Sigmoid colon (tissue), 7 donors: ENCODE data around the gene MICAL1. TPM values are rescaled to one million over a fixed set of nuclear protein-coding genes. Genes with fewer than 3 reads are reported as not detected.

Source experiments
- DNase-seq: peaks from one replicate; pipeline ENCODE4 v3.0.0-alpha.2; 2019
- H3K27ac ChIP-seq, 4 donors: fragments of 200-600 bp; sonication (generic); one replicate each; pipeline ENCODE4 v1.5.1; 2016 to 2019; ENCODE audit warnings: mild to moderate bottlenecking in 1 of 4
- H3K27me3 ChIP-seq, 3 donors: fragments of 200-600 bp; sonication (generic); one replicate each; pipeline ENCODE4 v1.5.1; 2019; ENCODE audit warnings: mild to moderate bottlenecking in 1 of 3
- H3K36me3 ChIP-seq, 4 donors: fragments of 200-600 bp; sonication (generic); one replicate each; pipeline ENCODE4 v1.5.1; 2016 to 2019
- H3K4me1 ChIP-seq, 4 donors: fragments of 200-600 bp; sonication (generic); one replicate each; pipeline ENCODE4 v1.5.1; 2017 to 2019
- H3K4me3 ChIP-seq, 4 donors: fragments of 200-600 bp; sonication (generic); one replicate each; pipeline ENCODE4 v1.5.1; 2017 to 2019; ENCODE audit warnings: mild to moderate bottlenecking in 2 of 4, moderate library complexity in 1 of 4
- H3K9me3 ChIP-seq, 4 donors: fragments of 200-600 bp in 3 of 4; sonication (generic) in 3 of 4; one replicate each; pipeline versions ENCODE4 v1.5.1 to v1.6.1; 2013 to 2019
- CTCF ChIP-seq, 4 experiments: fragments of 450-650 bp in 3 of 4; fragments of 200-600 bp in 1 of 4; IDR thresholded peaks; one replicate each; pipeline ENCODE4 v1.5.1; 2016 to 2019; ENCODE audit warnings: antibody characterized with exemption in 4 of 4, mild to moderate bottlenecking in 3 of 4, moderate library complexity in 2 of 4
- EP300 ChIP-seq, 4 donors: sonication (generic); formaldehyde crosslinking; IDR thresholded peaks; one replicate each; pipeline ENCODE4 v1.6.1; 2017; ENCODE audit warnings: antibody characterized with exemption in 4 of 4
- POLR2A ChIP-seq, 2 donors: fragments of 450-650 bp; IDR thresholded peaks; one replicate each; pipeline ENCODE4 v1.6.1; 2016; ENCODE audit warnings: antibody characterized with exemption in 2 of 2, mild to moderate bottlenecking in 2 of 2, moderate library complexity in 2 of 2
- POLR2AphosphoS5 ChIP-seq, 4 donors: sonication (generic); formaldehyde crosslinking; IDR thresholded peaks; one replicate each; pipeline ENCODE4 v1.6.1; 2017; ENCODE audit warnings: antibody characterized with exemption in 4 of 4
- WGBS, 2 donors: extraction: QIAGEN DNeasy Blood & Tissue Kit; methylation state at CpG; one replicate each; pipeline ENCODE4 v1.1.7; 2013; 5-methylcytosine and 5-hydroxymethylcytosine counted together
- intact Hi-C: fragments of 100-400 bp; cut with DNase I; formaldehyde crosslinking; loops from one replicate; pipeline ENCODE4 v1.15.1; 2023
- polyA plus RNA-seq, 3 donors: library from polyadenylated mRNA; stranded (reverse); fragments of 200-250 nt; gene quantifications; one replicate each; pipeline ENCODE4 v1.2.3, GENCODE V29; 2013
- total RNA-seq, 4 donors: library from RNA; depleted of rRNA; stranded (reverse); fragments of >200 nt; gene quantifications; one replicate each; pipeline ENCODE4 v1.1.0, GENCODE V29; 2016
- donor health status: healthy with polysubstance abuse.
- donor health status: Bipolar disorder and iron deficiency.
- donor health status: healthy.

MICAL1 gene
- total and polyA plus RNA-seq, 7 donors, result 7.8 to 71.3 (median 14.8) TPM

- 89 to 92% methylated on average over 9 of the region's 9 CpGs for WGBS, 2 donors
- no peaks in the 10 kb centered on the region for H3K9me3 ChIP-seq
- no peaks in the 10 kb centered on the region for H3K27me3 ChIP-seq
- no peak overlapping the region for H3K4me3 ChIP-seq
- TF ChIP-seq CTCF (IDR thresholded peaks at IDR 0.05) (no peak), POLR2A (IDR thresholded peaks at IDR 0.05) (no peak), EP300 (IDR thresholded peaks at IDR 0.05) (no peak), POLR2AphosphoS5 (IDR thresholded peaks at IDR 0.05) (no peak)
- intact Hi-C loops, result no loop called here
- no peak for DNase-seq
- H3K27ac ChIP-seq, result no peak overlapping the region
- H3K4me1 ChIP-seq, result peaks cover 0 to 32% (median 22%) of the 10 kb centered on the region in 4 donors
- H3K36me3 ChIP-seq, result peaks cover 0 to under 1% (median 0%) of the 10 kb centered on the region in 4 donors
These were observed 3.4 kb downstream of the MICAL1 start for GRCh38 chr6:109452181-109452580.

DNA sequence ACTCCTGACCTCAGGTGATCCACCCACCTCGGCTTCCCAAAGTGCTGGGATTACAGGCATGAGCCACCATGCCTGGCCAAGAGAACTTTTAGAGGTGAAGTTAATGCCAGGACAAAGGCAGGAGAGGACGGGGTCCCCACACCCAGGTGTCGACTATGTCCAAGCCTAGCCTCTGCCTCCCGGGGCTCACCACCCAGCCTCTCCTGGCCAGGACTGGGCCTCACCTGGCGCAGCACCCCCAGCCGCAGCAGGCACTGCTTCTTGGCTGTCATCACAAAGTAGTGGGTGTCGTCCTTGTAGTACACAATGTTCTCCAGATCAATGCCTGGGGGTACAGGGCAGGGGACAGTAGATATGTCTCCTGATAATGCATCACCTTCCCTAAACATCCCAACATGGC is 4.2 kb downstream of the MICAL1 start:
- WGBS, 2 donors, result 95 to 97% methylated on average over 7 of the region's 7 CpGs
- H3K27ac ChIP-seq, result no peak overlapping the region
- no peaks in the 10 kb centered on the region for H3K27me3 ChIP-seq
- peaks cover 0 to 6% (median 0%) of the 10 kb centered on the region in 4 donors for H3K36me3 ChIP-seq
- no peak for TF ChIP-seq EP300 (IDR thresholded peaks at IDR 0.05)
- no peak for TF ChIP-seq POLR2A (IDR thresholded peaks at IDR 0.05)
- no peak for TF ChIP-seq CTCF (IDR thresholded peaks at IDR 0.05)
- TF ChIP-seq POLR2AphosphoS5 (IDR thresholded peaks at IDR 0.05), result no peak
- no peak for DNase-seq
- no peaks in the 10 kb centered on the region for H3K9me3 ChIP-seq
- no peak overlapping the region for H3K4me3 ChIP-seq
- H3K4me1 ChIP-seq, result peaks cover 0 to 26% (median 18%) of the 10 kb centered on the region in 4 donors
- intact Hi-C loops, result no loop called here

- peaks cover 0 to 20% (median 13%) of the 10 kb centered on the region in 4 donors for H3K4me1 ChIP-seq
- no peaks in the 10 kb centered on the region for H3K27me3 ChIP-seq
- H3K27ac ChIP-seq, result no peak overlapping the region
- H3K4me3 ChIP-seq, result no peak overlapping the region
- H3K9me3 ChIP-seq, result no peaks in the 10 kb centered on the region
- peaks cover 0 to 6% (median 0%) of the 10 kb centered on the region in 4 donors for H3K36me3 ChIP-seq
- WGBS, 2 donors, result 53 to 79% methylated on average over 3 of the region's 3 CpGs
- TF ChIP-seq CTCF (IDR thresholded peaks at IDR 0.05), result no peak
- TF ChIP-seq EP300 (IDR thresholded peaks at IDR 0.05), result no peak
- no peak for TF ChIP-seq POLR2AphosphoS5 (IDR thresholded peaks at IDR 0.05)
- TF ChIP-seq POLR2A (IDR thresholded peaks at IDR 0.05), result no peak
- DNase-seq, result no peak
- intact Hi-C loops, result no loop called here
These were observed 4.8 kb downstream of the MICAL1 start for GRCh38 chr6:109450801-109451200.

DNA sequence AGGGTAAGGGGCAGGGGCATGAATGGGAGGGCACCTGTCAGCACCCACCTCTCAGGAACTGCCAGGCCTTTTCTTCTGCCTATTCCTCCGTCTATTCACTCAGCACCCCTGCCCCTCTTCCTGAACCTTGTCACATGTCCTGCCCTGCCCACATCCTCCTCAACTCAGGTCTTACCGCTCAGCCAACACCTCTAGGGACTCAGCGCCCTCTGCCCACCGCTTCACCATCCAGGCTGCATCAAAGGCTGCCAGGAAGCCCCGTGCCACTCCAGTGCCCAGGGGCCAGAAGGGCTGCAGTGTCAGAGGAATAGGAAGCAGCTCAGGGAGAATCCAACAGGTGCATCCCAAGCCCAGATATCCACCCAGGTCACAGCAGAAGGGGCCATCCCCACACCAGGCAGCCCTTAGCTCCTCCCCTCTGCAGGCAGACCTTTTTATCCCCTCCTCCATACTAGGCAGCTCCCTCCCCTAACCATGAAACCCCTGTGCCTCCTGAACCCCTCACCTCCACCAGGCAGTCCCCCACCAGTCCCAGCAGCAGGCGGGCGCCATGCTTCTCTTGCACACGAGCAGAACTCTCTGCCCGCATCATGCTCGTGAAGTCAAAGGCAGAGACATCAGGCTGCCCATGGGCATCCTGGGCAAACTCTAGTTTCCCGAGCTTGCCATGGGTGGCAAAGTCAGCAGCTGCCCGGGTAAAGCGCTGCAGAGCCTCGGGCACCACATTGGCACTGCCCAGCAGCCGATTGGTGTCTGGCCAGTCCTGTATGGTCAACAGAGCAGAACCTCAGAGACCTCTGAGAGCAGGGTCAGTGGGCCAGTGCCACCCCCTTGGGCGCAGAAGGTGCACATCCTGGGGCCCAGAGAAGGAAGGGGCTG is 5.5 kb downstream of the MICAL1 start:
- Histone ChIP-seq H3K36me3 (peaks cover 0 to 12% (median 0%) of the 10 kb centered on the region in 4 donors), H3K4me1 (peaks cover 0 to 13% (median 11%) of the 10 kb centered on the region in 4 donors), H3K9me3 (no peaks in the 10 kb centered on the region), H3K4me3 (no peak overlapping the region), H3K27me3 (no peaks in the 10 kb centered on the region), H3K27ac (no peak overlapping the region)
- WGBS, 2 donors, result 74 to 76% methylated on average over 16 of the region's 16 CpGs
- TF ChIP-seq POLR2A (IDR thresholded peaks at IDR 0.05) (no peak), POLR2AphosphoS5 (IDR thresholded peaks at IDR 0.05) (no peak), EP300 (IDR thresholded peaks at IDR 0.05) (no peak), CTCF (IDR thresholded peaks at IDR 0.05) (no peak)
- intact Hi-C loops, result no loop called here
- DNase-seq, result no peak
